Heart left ventricle (tissue), 16 donors: ENCODE measurements around the gene TNFRSF18. TPM values are rescaled to one million over a fixed set of nuclear protein-coding genes. Genes with fewer than 3 reads are reported as not detected.

Experiments
- ATAC-seq, 4 donors: fragments of 200-7000 bp; cut with Tn5 transposase; one replicate each; pipeline ENCODE4 v1.9.1; 2020 to 2022; ENCODE audit warnings: moderate library complexity in 4 of 4, mild to moderate bottlenecking in 3 of 4, moderate number of reproducible peaks in 1 of 4
- DNase-seq, 5 donors: peaks; one replicate each; pipeline ENCODE4 v3.0.0-alpha.2; 2020
- H3K27ac ChIP-seq, 12 donors: fragments of 200-600 bp; sonication (generic) in 4 of 12; one replicate each; pipeline versions ENCODE4 v1.5.0 to v1.8.0; 2016 to 2022; ENCODE audit warnings: mild to moderate bottlenecking in 2 of 12
- H3K27me3 ChIP-seq, 9 donors: fragments of 200-600 bp; sonication (generic) in 2 of 9; one replicate each; pipeline versions ENCODE4 v1.5.1 to v1.8.0; 2016 to 2022; ENCODE audit warnings: mild to moderate bottlenecking in 3 of 9
- H3K36me3 ChIP-seq, 9 donors: fragments of 200-600 bp; sonication (generic) in 2 of 9; one replicate each; pipeline versions ENCODE4 v1.5.0 to v1.8.0; 2018 to 2022; ENCODE audit warnings: mild to moderate bottlenecking in 2 of 9
- H3K4me1 ChIP-seq, 12 donors: fragments of 200-600 bp; sonication (generic) in 4 of 12; one replicate each; pipeline versions ENCODE4 v1.5.0 to v1.8.0; 2016 to 2022; ENCODE audit warnings: mild to moderate bottlenecking in 3 of 12
- H3K4me3 ChIP-seq, 12 donors: fragments of 200-600 bp; sonication (generic) in 4 of 12; one replicate each; pipeline versions ENCODE4 v1.5.0 to v1.8.0; 2017 to 2022; ENCODE audit warnings: mild to moderate bottlenecking in 9 of 12, moderate library complexity in 4 of 12
- H3K9me3 ChIP-seq, 12 donors: fragments of 200-600 bp; sonication (generic) in 4 of 12; one replicate each; pipeline versions ENCODE4 v1.5.0 to v1.8.0; 2016 to 2022; ENCODE audit warnings: mild to moderate bottlenecking in 1 of 12
- CTCF ChIP-seq, 12 donors: fragments of 200-600 bp; sonication (generic) in 4 of 12; IDR thresholded peaks; one replicate each; pipeline versions ENCODE4 v1.5.0 to v1.8.0; 2018 to 2022; ENCODE audit warnings: antibody characterized with exemption in 12 of 12, mild to moderate bottlenecking in 5 of 12
- POLR2A ChIP-seq, 2 donors: fragments of 450-650 bp; IDR thresholded peaks; one replicate each; pipeline ENCODE4 v1.6.1; 2017; ENCODE audit warnings: antibody characterized with exemption in 2 of 2, mild to moderate bottlenecking in 2 of 2, moderate library complexity in 2 of 2
- WGBS, 4 donors: extraction: QIAGEN DNeasy Blood & Tissue Kit in 2 of 4; methylation state at CpG; one replicate each; pipeline versions ENCODE4 v1.1.5 to v1.1.7; 2013 to 2018; 5-methylcytosine and 5-hydroxymethylcytosine counted together
- intact Hi-C, 10 donors: fragments of 100-400 bp; cut with DNase I; formaldehyde crosslinking; loops; one replicate each; pipeline versions ENCODE4 v1.11.1 to v1.14.2; 2022
- polyA plus RNA-seq, 2 donors: library from polyadenylated mRNA; stranded (reverse); fragments of 200-250 nt; gene quantifications; one replicate each; pipeline ENCODE4 v1.2.3, GENCODE V29; 2013
- total RNA-seq, 9 donors: library from RNA; depleted of rRNA in 2 of 9; stranded (reverse); fragments of >200 nt in 2 of 9; fragmentation: NEBNext Ultra II Directional in 3 of 9; extraction: Animal tissue kit (Norgen Biotek cat#: 25700) in 3 of 9; gene quantifications; one replicate each; pipeline versions ENCODE4 v1.1.0 to v1.2.4, GENCODE V29; 2016 to 2023
- donor health status: ischemic (EF 13 %, LVEDD 7.1; RV severe dilation, severe dysfunction).
- donor health status: healthy with polysubstance abuse.
- donor health status: DM: no; HTN: yes; CAD: no.
- donor health status: DM: no; HTN: no; CAD: no.
- donor health status: ischemic (EF 25% LVEDD 6.9; RV normal size, moderate dysfunction).
- donor health status: ischemic (EF 25% LVEDD 5.7; RV mildly dilated, moderate dysfunction).
- donor health status: healthy.
- donor health status: DM: yes; HTN: yes; CAD: no.
- donor health status: ischemic (EF 35%, LVEDD 5.7; RV mildly dilated, moderate dysfunction).
- donor health status: nonischemic (EF 11% LVEDD 7.7; RV severe dilation, severe dysfunction).
- donor health status: DM: yes; HTN: yes; CAD: no.
- donor health status: PGD.
- donor health status: ischemic (EF 29% LVEDD 5.4; RV normal size, mild dysfunction).
- donor health status: nonischemic (EF 23%, LVEDD 6.1; RV moderate dilation, normal function).

Gene TNFRSF18
- total and polyA plus RNA-seq, 11 donors: 0.24 to 0.93 (median 0.77) TPM; not detected in 8

- H3K36me3 ChIP-seq: no peaks in the 10 kb centered on the region
- DNase-seq (peak in 2 of 5 donors; percentile 5 to 28), ATAC-seq (no peak)
- H3K4me1 ChIP-seq: no peaks in the 10 kb centered on the region
- peaks cover 0 to 20% (median 0%) of the 10 kb centered on the region in 12 donors for H3K9me3 ChIP-seq
- TF ChIP-seq CTCF (IDR thresholded peaks at IDR 0.05) (no peak), POLR2A (IDR thresholded peaks at IDR 0.05) (no peak)
- no peak overlapping the region for H3K27ac ChIP-seq
- H3K4me3 ChIP-seq: no peak overlapping the region
- WGBS, 4 donors: 76 to 89% (median 84%) methylated on average over 11 of the region's 11 CpGs
- H3K27me3 ChIP-seq: no peaks in the 10 kb centered on the region
- intact Hi-C loops: no loop called here
These were observed 14.7 kb downstream of the TNFRSF18 start for GRCh38 chr1:1191734-1192133.

- Histone ChIP-seq H3K9me3 (peaks cover 0 to 3% (median 0%) of the 10 kb centered on the region in 12 donors), H3K4me3 (no peak overlapping the region), H3K27me3 (no peaks in the 10 kb centered on the region), H3K4me1 (no peaks in the 10 kb centered on the region), H3K27ac (no peak overlapping the region), H3K36me3 (no peaks in the 10 kb centered on the region)
- TF ChIP-seq POLR2A (IDR thresholded peaks at IDR 0.05) (no peak), CTCF (IDR thresholded peaks at IDR 0.05) (no peak)
- no peak for ATAC-seq
- DNase-seq: no peak
- intact Hi-C loops: no loop called here
- 73 to 82% (median 80%) methylated on average over 5 of the region's 5 CpGs for WGBS, 4 donors
These were observed 17.3 kb downstream of the TNFRSF18 start for GRCh38 chr1:1189111-1189510.

GRCh38 chr1:1187938-1188337, 18.5 kb downstream of the TNFRSF18 start:
- Histone ChIP-seq H3K9me3 (peaks cover 0 to 3% (median 0%) of the 10 kb centered on the region in 12 donors), H3K27me3 (peaks cover 0 to 1% (median 0%) of the 10 kb centered on the region in 9 donors), H3K4me3 (no peak overlapping the region), H3K36me3 (no peaks in the 10 kb centered on the region), H3K4me1 (peaks cover 0 to 7% (median 0%) of the 10 kb centered on the region in 12 donors), H3K27ac (no peak overlapping the region)
- no peak for TF ChIP-seq POLR2A (IDR thresholded peaks at IDR 0.05)
- TF ChIP-seq CTCF (IDR thresholded peaks at IDR 0.05): no peak
- intact Hi-C loops: no loop called here
- DNase-seq (no peak), ATAC-seq (peak in 2 of 4 donors; percentile 36 to 57)

GRCh38 chr1:1185101-1185765, 21.2 kb downstream of the TNFRSF18 start:
- Histone ChIP-seq H3K4me1 (peaks cover 0 to 14% (median 0%) of the 10 kb centered on the region in 12 donors), H3K36me3 (no peaks in the 10 kb centered on the region), H3K27me3 (peaks cover 0 to 6% (median 2%) of the 10 kb centered on the region in 9 donors), H3K4me3 (no peak overlapping the region), H3K9me3 (peaks cover 0 to 3% (median 0%) of the 10 kb centered on the region in 12 donors), H3K27ac (no peak overlapping the region)
- DNase-seq (peak in 4 of 5 donors; percentile 4 to 54 (median 24)), ATAC-seq (no peak)
- 80 to 87% (median 82%) methylated on average over 25 to 31 of the region's 31 CpGs for WGBS, 4 donors
- intact Hi-C loops: no loop called here
- TF ChIP-seq POLR2A (IDR thresholded peaks at IDR 0.05): no peak
- no peak for TF ChIP-seq CTCF (IDR thresholded peaks at IDR 0.05)
